Activated naive CD8-positive, alpha-beta T cell (primary cell): ENCODE measurements around the gene HHAT.

Experiments used
- H3K27ac Mint-ChIP-seq: one replicate; pipeline ENCODE4 v1.8.0; 2021; ENCODE audit warnings: mixed read lengths
- H3K27me3 Mint-ChIP-seq: one replicate; pipeline ENCODE4 v1.8.0; 2021; ENCODE audit warnings: mixed read lengths
- H3K36me3 Mint-ChIP-seq: one replicate; pipeline ENCODE4 v1.8.0; 2021; ENCODE audit warnings: mixed read lengths
- H3K4me1 Mint-ChIP-seq: one replicate; pipeline ENCODE4 v1.8.0; 2021; ENCODE audit warnings: low read depth, mixed read lengths
- H3K4me3 Mint-ChIP-seq: one replicate; pipeline ENCODE4 v1.8.0; 2021; ENCODE audit warnings: mild to moderate bottlenecking, mixed read lengths
- H3K9me3 Mint-ChIP-seq: one replicate; pipeline ENCODE4 v1.8.0; 2021; ENCODE audit warnings: low read depth, mixed read lengths

The HHAT gene

GRCh38 chr1:210301615-210302000 is 27.1 kb upstream of the HHAT start:
- no peak overlapping the region for H3K27ac Mint-ChIP-seq
- no peaks in the 10 kb centered on the region for H3K9me3 Mint-ChIP-seq
- H3K36me3 Mint-ChIP-seq = no peaks in the 10 kb centered on the region
- H3K27me3 Mint-ChIP-seq = peaks cover 7% of the 10 kb centered on the region
- H3K4me1 Mint-ChIP-seq = no peaks in the 10 kb centered on the region
- no peak overlapping the region for H3K4me3 Mint-ChIP-seq

- Mint-ChIP-seq H3K4me3 (no peak overlapping the region), H3K36me3 (no peaks in the 10 kb centered on the region), H3K27me3 (peaks cover 7% of the 10 kb centered on the region), H3K4me1 (no peaks in the 10 kb centered on the region), H3K9me3 (no peaks in the 10 kb centered on the region), H3K27ac (no peak overlapping the region)
Observed at GRCh38 chr1:210302501-210302900, 26.2 kb upstream of the HHAT start.

GRCh38 chr1:210303391-210303790 is 25.3 kb upstream of the HHAT start:
- H3K4me1 Mint-ChIP-seq = no peaks in the 10 kb centered on the region
- no peaks in the 10 kb centered on the region for H3K9me3 Mint-ChIP-seq
- no peak overlapping the region for H3K4me3 Mint-ChIP-seq
- peaks cover 5% of the 10 kb centered on the region for H3K27me3 Mint-ChIP-seq
- no peaks in the 10 kb centered on the region for H3K36me3 Mint-ChIP-seq
- H3K27ac Mint-ChIP-seq = no peak overlapping the region

GRCh38 chr1:210310562-210311153 is 18.0 kb upstream of the HHAT start:
- H3K27me3 Mint-ChIP-seq = no peaks in the 10 kb centered on the region
- no peaks in the 10 kb centered on the region for H3K36me3 Mint-ChIP-seq
- H3K4me1 Mint-ChIP-seq = peaks cover 4% of the 10 kb centered on the region
- no peaks in the 10 kb centered on the region for H3K9me3 Mint-ChIP-seq
- H3K27ac Mint-ChIP-seq = no peak overlapping the region
- H3K4me3 Mint-ChIP-seq = peak overlapping the region; percentile 88

- Mint-ChIP-seq H3K4me1 (peaks cover 4% of the 10 kb centered on the region), H3K36me3 (no peaks in the 10 kb centered on the region), H3K27ac (no peak overlapping the region), H3K9me3 (no peaks in the 10 kb centered on the region), H3K27me3 (no peaks in the 10 kb centered on the region), H3K4me3 (peak overlapping the region; percentile 88)
Observed at GRCh38 chr1:210311726-210312493, 16.8 kb upstream of the HHAT start.

- Mint-ChIP-seq H3K4me1 (peaks cover 4% of the 10 kb centered on the region), H3K36me3 (no peaks in the 10 kb centered on the region), H3K27ac (no peak overlapping the region), H3K27me3 (peaks cover 2% of the 10 kb centered on the region), H3K9me3 (no peaks in the 10 kb centered on the region), H3K4me3 (no peak overlapping the region)
Observed at GRCh38 chr1:210313046-210313595, 15.6 kb upstream of the HHAT start.

GRCh38 chr1:210313921-210314320 is 14.8 kb upstream of the HHAT start:
- no peaks in the 10 kb centered on the region for H3K9me3 Mint-ChIP-seq
- H3K27ac Mint-ChIP-seq = no peak overlapping the region
- H3K27me3 Mint-ChIP-seq = peaks cover 10% of the 10 kb centered on the region
- peaks cover 4% of the 10 kb centered on the region for H3K4me1 Mint-ChIP-seq
- no peaks in the 10 kb centered on the region for H3K36me3 Mint-ChIP-seq
- H3K4me3 Mint-ChIP-seq = no peak overlapping the region

GRCh38 chr1:210315529-210315928 is 13.2 kb upstream of the HHAT start:
- no peaks in the 10 kb centered on the region for H3K36me3 Mint-ChIP-seq

GRCh38 chr1:210321131-210321530 is 7.6 kb upstream of the HHAT start:
- Mint-ChIP-seq H3K9me3 (no peaks in the 10 kb centered on the region), H3K36me3 (peaks cover 2% of the 10 kb centered on the region), H3K4me3 (no peak overlapping the region), H3K27me3 (peaks cover 15% of the 10 kb centered on the region), H3K4me1 (no peaks in the 10 kb centered on the region), H3K27ac (no peak overlapping the region)

More at GRCh38 chr1:210315529-210315928, 13.2 kb upstream of the HHAT start:
- peaks cover 11% of the 10 kb centered on the region for H3K27me3 Mint-ChIP-seq
- H3K4me3 Mint-ChIP-seq = no peak overlapping the region
- H3K27ac Mint-ChIP-seq = no peak overlapping the region
- no peaks in the 10 kb centered on the region for H3K9me3 Mint-ChIP-seq
- H3K4me1 Mint-ChIP-seq = peaks cover 4% of the 10 kb centered on the region

GRCh38 chr1:210321552-210321951 is 7.2 kb upstream of the HHAT start:
- peaks cover 2% of the 10 kb centered on the region for H3K36me3 Mint-ChIP-seq
- H3K4me3 Mint-ChIP-seq = no peak overlapping the region
- no peak overlapping the region for H3K27ac Mint-ChIP-seq
- no peaks in the 10 kb centered on the region for H3K9me3 Mint-ChIP-seq
- peaks cover 15% of the 10 kb centered on the region for H3K27me3 Mint-ChIP-seq
- H3K4me1 Mint-ChIP-seq = no peaks in the 10 kb centered on the region

GRCh38 chr1:210323957-210324356 is 4.7 kb upstream of the HHAT start:
- peaks cover 4% of the 10 kb centered on the region for H3K27me3 Mint-ChIP-seq
- no peak overlapping the region for H3K27ac Mint-ChIP-seq
- H3K36me3 Mint-ChIP-seq = peaks cover 2% of the 10 kb centered on the region
- peaks cover 4% of the 10 kb centered on the region for H3K4me1 Mint-ChIP-seq
- H3K9me3 Mint-ChIP-seq = no peaks in the 10 kb centered on the region
- H3K4me3 Mint-ChIP-seq = no peak overlapping the region

- Mint-ChIP-seq H3K4me3 (no peak overlapping the region), H3K9me3 (no peaks in the 10 kb centered on the region), H3K27ac (no peak overlapping the region), H3K27me3 (peaks cover 4% of the 10 kb centered on the region), H3K36me3 (peaks cover 2% of the 10 kb centered on the region), H3K4me1 (peaks cover 13% of the 10 kb centered on the region)
Observed at GRCh38 chr1:210325026-210325670, 3.6 kb upstream of the HHAT start.

- Mint-ChIP-seq H3K27me3 (no peaks in the 10 kb centered on the region), H3K4me1 (peaks cover 26% of the 10 kb centered on the region), H3K36me3 (peaks cover 2% of the 10 kb centered on the region), H3K9me3 (no peaks in the 10 kb centered on the region), H3K4me3 (peak overlapping the region; percentile 88), H3K27ac (peak overlapping the region; percentile 46)
Observed at GRCh38 chr1:210328032-210328745, 513 bp upstream of the HHAT start.

- peak overlapping the region; percentile 93 for H3K4me3 Mint-ChIP-seq
- no peaks in the 10 kb centered on the region for H3K9me3 Mint-ChIP-seq
- H3K27me3 Mint-ChIP-seq = no peaks in the 10 kb centered on the region
- H3K4me1 Mint-ChIP-seq = peaks cover 26% of the 10 kb centered on the region
- no peaks in the 10 kb centered on the region for H3K36me3 Mint-ChIP-seq
- H3K27ac Mint-ChIP-seq = peak overlapping the region; percentile 41
Observed at GRCh38 chr1:210330279-210330866, 1.7 kb downstream of the HHAT start.
